IMR-90 (cell line): Measurements from ENCODE around the gene SLC9A9.

Experiments used
- MAZ ChIP-seq: IDR thresholded peaks from 2 replicates; pipeline ENCODE4 v1.6.1; 2012; ENCODE audit warnings: low read depth, mild to moderate bottlenecking, low read length, improper control_type of control experiment, moderate library complexity, borderline replicate concordance
- RAD21 ChIP-seq: IDR thresholded peaks from 2 replicates; pipeline ENCODE4 v1.6.1; 2012; ENCODE audit warnings: low read length, improper control_type of control experiment
- TF ChIP-seq, protein P1 (sequence below): conservative IDR thresholded peaks from 2 replicates; pipeline ENCODE4 v1.5.1; 2012; ENCODE audit warnings: mild to moderate bottlenecking, low read depth, low read length, improper control_type of control experiment
- TF ChIP-seq, protein P2 (sequence below): fragments of 150-350 bp; IDR thresholded peaks from 2 replicates; pipeline ENCODE4 v1.6.1; 2017; ENCODE audit warnings: mild to moderate bottlenecking, antibody characterized with exemption, low read length, low read depth

DNA sequence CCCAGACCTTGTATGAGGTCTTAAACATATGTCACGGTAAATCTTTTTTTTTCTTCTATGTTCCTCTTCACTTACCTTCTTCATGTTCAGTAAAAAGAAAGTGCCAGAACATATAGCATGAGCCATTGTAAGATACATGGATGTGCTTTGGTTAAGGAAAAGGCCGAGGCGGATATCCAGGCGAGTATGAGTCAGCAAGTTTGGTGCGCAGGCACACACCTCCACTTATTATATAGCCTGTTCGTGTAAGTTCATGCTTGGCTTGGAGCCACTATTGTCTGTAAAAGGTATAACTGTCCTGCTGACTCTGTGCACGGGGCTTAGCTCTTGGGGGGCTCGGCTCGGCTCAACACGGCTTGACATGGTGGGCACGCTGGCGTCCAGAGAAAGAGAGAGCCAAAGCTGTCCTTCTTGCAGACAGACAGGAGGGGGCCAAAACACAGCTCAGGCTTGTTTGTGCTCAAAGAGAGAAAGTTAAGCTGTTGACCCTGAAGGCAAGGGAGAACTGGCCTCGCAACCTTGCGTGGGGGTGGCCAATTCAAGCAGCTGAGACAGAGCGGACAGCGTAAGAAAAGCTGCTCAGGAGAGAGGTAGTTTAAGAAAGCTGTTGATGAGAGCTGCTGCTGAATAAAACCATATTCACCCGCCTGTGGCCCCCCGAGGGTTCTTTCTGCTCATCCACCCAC is 251.2 kb downstream of the SLC9A9 start:
- TF ChIP-seq, protein P1, sequence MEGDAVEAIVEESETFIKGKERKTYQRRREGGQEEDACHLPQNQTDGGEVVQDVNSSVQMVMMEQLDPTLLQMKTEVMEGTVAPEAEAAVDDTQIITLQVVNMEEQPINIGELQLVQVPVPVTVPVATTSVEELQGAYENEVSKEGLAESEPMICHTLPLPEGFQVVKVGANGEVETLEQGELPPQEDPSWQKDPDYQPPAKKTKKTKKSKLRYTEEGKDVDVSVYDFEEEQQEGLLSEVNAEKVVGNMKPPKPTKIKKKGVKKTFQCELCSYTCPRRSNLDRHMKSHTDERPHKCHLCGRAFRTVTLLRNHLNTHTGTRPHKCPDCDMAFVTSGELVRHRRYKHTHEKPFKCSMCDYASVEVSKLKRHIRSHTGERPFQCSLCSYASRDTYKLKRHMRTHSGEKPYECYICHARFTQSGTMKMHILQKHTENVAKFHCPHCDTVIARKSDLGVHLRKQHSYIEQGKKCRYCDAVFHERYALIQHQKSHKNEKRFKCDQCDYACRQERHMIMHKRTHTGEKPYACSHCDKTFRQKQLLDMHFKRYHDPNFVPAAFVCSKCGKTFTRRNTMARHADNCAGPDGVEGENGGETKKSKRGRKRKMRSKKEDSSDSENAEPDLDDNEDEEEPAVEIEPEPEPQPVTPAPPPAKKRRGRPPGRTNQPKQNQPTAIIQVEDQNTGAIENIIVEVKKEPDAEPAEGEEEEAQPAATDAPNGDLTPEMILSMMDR = no peak
- no peak for TF ChIP-seq MAZ
- TF ChIP-seq RAD21 = no peak
- TF ChIP-seq, protein P2, sequence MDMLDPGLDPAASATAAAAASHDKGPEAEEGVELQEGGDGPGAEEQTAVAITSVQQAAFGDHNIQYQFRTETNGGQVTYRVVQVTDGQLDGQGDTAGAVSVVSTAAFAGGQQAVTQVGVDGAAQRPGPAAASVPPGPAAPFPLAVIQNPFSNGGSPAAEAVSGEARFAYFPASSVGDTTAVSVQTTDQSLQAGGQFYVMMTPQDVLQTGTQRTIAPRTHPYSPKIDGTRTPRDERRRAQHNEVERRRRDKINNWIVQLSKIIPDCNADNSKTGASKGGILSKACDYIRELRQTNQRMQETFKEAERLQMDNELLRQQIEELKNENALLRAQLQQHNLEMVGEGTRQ = no peak
